HEK293 (cell line): ENCODE measurements around the gene PRICKLE1.

Experiments
- CTCF ChIA-PET: fragments of 350-600 bp; formaldehyde crosslinking; extraction: SDS; loops from one replicate; lab custom pipeline; 2021; ENCODE audit warnings: antibody characterized with exemption; lab: Yijun Ruan, JAX
- POLR2A ChIA-PET: fragments of 300-600 bp; formaldehyde crosslinking; extraction: SDS; loops from one replicate; lab custom pipeline; 2020; ENCODE audit warnings: antibody characterized with exemption, inconsistent platforms; lab: Yijun Ruan, JAX
- H3K27ac ChIP-seq: fragments of 200-500 bp; sonication (Bioruptor generic); 2 replicates; pipeline ENCODE4 v1.5.1; 2014; ENCODE audit warnings: low read depth, low read length, control low read depth, inconsistent platforms; ENCODE audit errors: extremely low read depth
- H3K36me3 ChIP-seq, 2 experiments: fragments of 200-500 bp in 1 of 2; sonication (Bioruptor generic) in 1 of 2; 1 replicate in 1 of 2; 2 replicates in 1 of 2; pipeline ENCODE4 v1.5.1; 2014 to 2017; ENCODE audit warnings: inconsistent platforms in 2 of 2, low read length in 2 of 2; ENCODE audit not compliant: control insufficient read depth in 2 of 2, insufficient read depth in 1 of 2
- H3K4me1 ChIP-seq: fragments of 200-500 bp; sonication (Bioruptor generic); 2 replicates; pipeline ENCODE4 v1.5.1; 2014; ENCODE audit warnings: mild to moderate bottlenecking, low read length, inconsistent platforms; ENCODE audit not compliant: control insufficient read depth, insufficient read depth
- H3K4me3 ChIP-seq: 2 replicates; pipeline ENCODE4 v1.5.1; 2011; ENCODE audit warnings: low read depth, mild to moderate bottlenecking, control low read depth, low read length, moderate library complexity
- H3K9me3 ChIP-seq: fragments of 200-500 bp; sonication (Bioruptor generic); 2 replicates; pipeline ENCODE4 v1.5.1; 2014; ENCODE audit warnings: low read depth, low read length, inconsistent platforms; ENCODE audit not compliant: control insufficient read depth, insufficient read depth
- KLF10 ChIP-seq: fragments of 450-650 bp; IDR thresholded peaks from 2 replicates; pipeline ENCODE4 v1.5.1; 2018; ENCODE audit warnings: missing biosample characterization, mild to moderate bottlenecking, missing genetic modification characterization
- MEIS1 ChIP-seq: sonication (generic); formaldehyde crosslinking; IDR thresholded peaks from 2 replicates; pipeline ENCODE4 v1.8.1; 2022; ENCODE audit warnings: missing genetic modification reagents, mild to moderate bottlenecking, borderline replicate concordance
- OSR2 ChIP-seq: fragments of 450-650 bp; formaldehyde crosslinking; IDR thresholded peaks from 2 replicates; pipeline ENCODE4 v1.5.1; 2016; ENCODE audit warnings: missing biosample characterization, missing genetic modification characterization
- SP7 ChIP-seq: fragments of 450-650 bp; formaldehyde crosslinking; IDR thresholded peaks from 2 replicates; pipeline ENCODE4 v1.5.1; 2016; ENCODE audit warnings: missing biosample characterization, missing genetic modification characterization
- ZBTB21 ChIP-seq: fragments of 450-650 bp; formaldehyde crosslinking; IDR thresholded peaks from 2 replicates; pipeline ENCODE4 v1.5.1; 2017; ENCODE audit warnings: missing biosample characterization, missing genetic modification characterization
- ZBTB7A ChIP-seq: fragments of 450-650 bp; formaldehyde crosslinking; IDR thresholded peaks from 2 replicates; pipeline ENCODE4 v1.5.1; 2016; ENCODE audit warnings: low read depth, missing biosample characterization, missing genetic modification characterization
- ZNF221 ChIP-seq: fragments of 450-650 bp; formaldehyde crosslinking; IDR thresholded peaks from 2 replicates; pipeline ENCODE4 v1.5.1; 2017; ENCODE audit warnings: missing biosample characterization, missing genetic modification characterization, borderline replicate concordance
- ZNF366 ChIP-seq: fragments of 450-650 bp; formaldehyde crosslinking; conservative IDR thresholded peaks from 2 replicates; pipeline ENCODE4 v1.5.1; 2016; ENCODE audit warnings: missing biosample characterization, missing genetic modification characterization
- ZNF501 ChIP-seq: fragments of 450-650 bp; formaldehyde crosslinking; IDR thresholded peaks from 2 replicates; pipeline ENCODE4 v1.5.1; 2016; ENCODE audit warnings: missing biosample characterization, missing genetic modification characterization
- ZNF629 ChIP-seq: fragments of 450-650 bp; formaldehyde crosslinking; IDR thresholded peaks from 2 replicates; pipeline ENCODE4 v1.5.1; 2017; ENCODE audit warnings: missing biosample characterization, missing genetic modification characterization
- ZNF654 ChIP-seq: fragments of 450-650 bp; formaldehyde crosslinking; IDR thresholded peaks from 2 replicates; pipeline ENCODE4 v1.5.1; 2016; ENCODE audit warnings: low read depth, missing biosample characterization, missing genetic modification characterization
- ZNF776 ChIP-seq: fragments of 450-650 bp; formaldehyde crosslinking; IDR thresholded peaks from 2 replicates; pipeline ENCODE4 v1.5.0; 2017; ENCODE audit warnings: missing biosample characterization, missing genetic modification characterization, borderline replicate concordance
- ZNF777 ChIP-seq: fragments of 450-650 bp; formaldehyde crosslinking; IDR thresholded peaks from 2 replicates; pipeline ENCODE4 v1.5.1; 2017; ENCODE audit warnings: missing biosample characterization, missing genetic modification characterization, borderline replicate concordance
- TF ChIP-seq, protein P1 (sequence below): fragments of 450-650 bp; formaldehyde crosslinking; IDR thresholded peaks from 2 replicates; pipeline ENCODE4 v1.5.1; 2017; ENCODE audit warnings: missing biosample characterization, missing genetic modification characterization
- TF ChIP-seq, protein P2 (sequence below): fragments of 450-650 bp; formaldehyde crosslinking; IDR thresholded peaks from 2 replicates; pipeline ENCODE4 v1.5.1; 2016; ENCODE audit warnings: missing biosample characterization, missing genetic modification characterization
- TF ChIP-seq, protein P3 (sequence below): fragments of 450-650 bp; formaldehyde crosslinking; IDR thresholded peaks from 2 replicates; pipeline ENCODE4 v1.5.1; 2016; ENCODE audit warnings: missing biosample characterization, missing genetic modification characterization
- TF ChIP-seq, protein P4 (sequence below): fragments of 450-650 bp; formaldehyde crosslinking; IDR thresholded peaks from 2 replicates; pipeline ENCODE4 v1.5.1; 2017; ENCODE audit warnings: missing biosample characterization, missing genetic modification characterization
- TF ChIP-seq, protein P5 (sequence below): fragments of 450-650 bp; formaldehyde crosslinking; IDR thresholded peaks from 2 replicates; pipeline ENCODE4 v1.5.1; 2016; ENCODE audit warnings: missing biosample characterization, missing genetic modification characterization

Gene PRICKLE1

DNA sequence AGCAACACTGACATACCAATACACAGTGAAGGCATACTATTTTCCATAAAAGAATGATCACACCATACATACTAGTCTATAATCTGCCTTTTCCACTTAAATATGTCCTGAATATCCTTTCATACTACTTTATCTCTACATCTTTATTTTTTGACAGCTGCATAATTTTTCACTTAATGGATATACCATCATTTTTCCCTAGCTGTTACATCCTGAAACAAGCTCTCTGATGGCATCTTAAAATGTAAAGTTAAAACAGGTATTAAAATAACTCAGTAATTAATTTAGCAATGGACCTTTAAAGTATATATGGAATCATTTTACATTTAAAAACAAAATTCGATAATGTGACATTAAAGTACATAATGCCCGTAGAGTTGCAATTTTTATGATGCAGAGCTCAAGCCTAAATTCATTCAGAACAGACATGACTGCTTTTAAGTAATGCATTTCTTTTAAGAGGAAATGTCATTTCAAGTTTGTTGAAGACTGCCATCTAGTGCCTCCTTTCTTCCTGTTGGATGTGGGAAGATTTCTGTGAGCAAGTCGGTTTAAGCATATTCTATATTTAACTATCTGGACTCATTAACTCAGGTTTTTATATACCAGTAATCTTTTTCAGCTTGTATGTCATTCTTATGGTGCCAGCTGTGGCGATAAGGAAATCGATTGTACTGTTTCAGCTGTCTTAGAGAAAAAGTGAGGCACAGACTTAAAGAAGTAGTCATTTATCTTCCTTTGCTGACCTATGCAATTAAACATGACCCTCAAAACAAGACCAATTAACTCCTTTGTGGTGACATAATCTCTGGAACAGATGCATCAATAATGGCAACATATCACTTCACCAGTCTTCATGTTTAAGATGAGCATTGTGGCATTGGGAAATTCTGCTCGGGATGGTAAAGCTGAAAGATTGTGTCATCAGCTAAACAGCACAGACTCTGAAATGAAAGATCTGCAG is 20.3 kb downstream of the PRICKLE1 start (continued):
- TF ChIP-seq, protein P1, sequence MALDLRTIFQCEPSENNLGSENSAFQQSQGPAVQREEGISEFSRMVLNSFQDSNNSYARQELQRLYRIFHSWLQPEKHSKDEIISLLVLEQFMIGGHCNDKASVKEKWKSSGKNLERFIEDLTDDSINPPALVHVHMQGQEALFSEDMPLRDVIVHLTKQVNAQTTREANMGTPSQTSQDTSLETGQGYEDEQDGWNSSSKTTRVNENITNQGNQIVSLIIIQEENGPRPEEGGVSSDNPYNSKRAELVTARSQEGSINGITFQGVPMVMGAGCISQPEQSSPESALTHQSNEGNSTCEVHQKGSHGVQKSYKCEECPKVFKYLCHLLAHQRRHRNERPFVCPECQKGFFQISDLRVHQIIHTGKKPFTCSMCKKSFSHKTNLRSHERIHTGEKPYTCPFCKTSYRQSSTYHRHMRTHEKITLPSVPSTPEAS (tag by site-specific recombination): 0 out of 2 replicates have a peak, but pooled peaks have one; percentile 39
- TF ChIP-seq ZNF221 (tag by site-specific recombination) (no peak), ZNF776 (tag by site-specific recombination) (no peak), OSR2 (peak; percentile 65; the same call in 1 of the 2 replicates), ZBTB7A (peak; percentile 20; the same call in 1 of the 2 replicates), ZNF366 (tag by site-specific recombination) (peak; percentile 90), SP7 (tag by site-specific recombination) (peak; percentile 71), MEIS1 (no peak), ZNF629 (tag by site-specific recombination) (peak; percentile 82), ZNF654 (tag by site-specific recombination) (peak; percentile 89), KLF10 (tag by site-specific recombination) (peak; percentile 48; the same call in 1 of the 2 replicates), ZNF501 (0 out of 2 replicates have a peak, but pooled peaks have one; percentile 57), ZNF777 (tag by site-specific recombination) (no peak)
- TF ChIP-seq, protein P2, sequence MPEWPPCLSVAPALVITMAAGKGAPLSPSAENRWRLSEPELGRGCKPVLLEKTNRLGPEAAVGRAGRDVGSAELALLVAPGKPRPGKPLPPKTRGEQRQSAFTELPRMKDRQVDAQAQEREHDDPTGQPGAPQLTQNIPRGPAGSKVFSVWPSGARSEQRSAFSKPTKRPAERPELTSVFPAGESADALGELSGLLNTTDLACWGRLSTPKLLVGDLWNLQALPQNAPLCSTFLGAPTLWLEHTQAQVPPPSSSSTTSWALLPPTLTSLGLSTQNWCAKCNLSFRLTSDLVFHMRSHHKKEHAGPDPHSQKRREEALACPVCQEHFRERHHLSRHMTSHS: no peak
- TF ChIP-seq, protein P3, sequence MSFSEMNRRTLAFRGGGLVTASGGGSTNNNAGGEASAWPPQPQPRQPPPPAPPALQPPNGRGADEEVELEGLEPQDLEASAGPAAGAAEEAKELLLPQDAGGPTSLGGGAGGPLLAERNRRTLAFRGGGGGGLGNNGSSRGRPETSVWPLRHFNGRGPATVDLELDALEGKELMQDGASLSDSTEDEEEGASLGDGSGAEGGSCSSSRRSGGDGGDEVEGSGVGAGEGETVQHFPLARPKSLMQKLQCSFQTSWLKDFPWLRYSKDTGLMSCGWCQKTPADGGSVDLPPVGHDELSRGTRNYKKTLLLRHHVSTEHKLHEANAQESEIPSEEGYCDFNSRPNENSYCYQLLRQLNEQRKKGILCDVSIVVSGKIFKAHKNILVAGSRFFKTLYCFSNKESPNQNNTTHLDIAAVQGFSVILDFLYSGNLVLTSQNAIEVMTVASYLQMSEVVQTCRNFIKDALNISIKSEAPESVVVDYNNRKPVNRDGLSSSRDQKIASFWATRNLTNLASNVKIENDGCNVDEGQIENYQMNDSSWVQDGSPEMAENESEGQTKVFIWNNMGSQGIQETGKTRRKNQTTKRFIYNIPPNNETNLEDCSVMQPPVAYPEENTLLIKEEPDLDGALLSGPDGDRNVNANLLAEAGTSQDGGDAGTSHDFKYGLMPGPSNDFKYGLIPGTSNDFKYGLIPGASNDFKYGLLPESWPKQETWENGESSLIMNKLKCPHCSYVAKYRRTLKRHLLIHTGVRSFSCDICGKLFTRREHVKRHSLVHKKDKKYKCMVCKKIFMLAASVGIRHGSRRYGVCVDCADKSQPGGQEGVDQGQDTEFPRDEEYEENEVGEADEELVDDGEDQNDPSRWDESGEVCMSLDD (tag by site-specific recombination): no peak
- TF ChIP-seq, protein P4, sequence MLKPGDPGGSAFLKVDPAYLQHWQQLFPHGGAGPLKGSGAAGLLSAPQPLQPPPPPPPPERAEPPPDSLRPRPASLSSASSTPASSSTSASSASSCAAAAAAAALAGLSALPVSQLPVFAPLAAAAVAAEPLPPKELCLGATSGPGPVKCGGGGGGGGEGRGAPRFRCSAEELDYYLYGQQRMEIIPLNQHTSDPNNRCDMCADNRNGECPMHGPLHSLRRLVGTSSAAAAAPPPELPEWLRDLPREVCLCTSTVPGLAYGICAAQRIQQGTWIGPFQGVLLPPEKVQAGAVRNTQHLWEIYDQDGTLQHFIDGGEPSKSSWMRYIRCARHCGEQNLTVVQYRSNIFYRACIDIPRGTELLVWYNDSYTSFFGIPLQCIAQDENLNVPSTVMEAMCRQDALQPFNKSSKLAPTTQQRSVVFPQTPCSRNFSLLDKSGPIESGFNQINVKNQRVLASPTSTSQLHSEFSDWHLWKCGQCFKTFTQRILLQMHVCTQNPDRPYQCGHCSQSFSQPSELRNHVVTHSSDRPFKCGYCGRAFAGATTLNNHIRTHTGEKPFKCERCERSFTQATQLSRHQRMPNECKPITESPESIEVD: peak; percentile 86

DNA sequence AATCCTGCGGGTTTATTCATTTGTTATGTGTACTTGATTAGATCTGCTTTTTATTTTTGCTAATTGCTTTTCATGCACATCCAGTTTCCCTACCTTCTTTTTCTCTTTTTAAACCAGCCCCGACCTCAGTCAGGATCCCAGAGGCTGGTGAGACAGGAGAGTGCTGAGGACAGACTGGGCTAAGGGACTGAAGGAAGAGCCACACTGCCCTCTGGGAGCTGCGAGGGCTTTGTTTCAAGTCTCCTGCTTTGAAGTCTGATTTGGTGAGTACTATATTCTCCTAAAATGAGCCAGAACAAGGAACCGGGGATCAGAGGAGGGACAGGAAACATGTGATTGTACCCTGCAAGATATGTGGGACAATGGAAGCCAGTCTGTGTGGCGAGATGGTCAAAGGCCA is 23.9 kb downstream of the PRICKLE1 start:
- H3K4me1 ChIP-seq: peaks cover 6% of the 10 kb centered on the region; the same call in 1 of the 2 replicates
- H3K36me3 ChIP-seq: no peaks in the 10 kb centered on the region; a peak in 1 of 3 replicates
- no peaks in the 10 kb centered on the region for H3K9me3 ChIP-seq
- H3K4me3 ChIP-seq: no peak overlapping the region
- ChIA-PET CTCF (interaction anchor here (1.5 kb wide), 1 partner anchor 83 kb away, joined by 5 read pairs; no protein-coding TSS in a partner anchor), POLR2A (no interaction called here)
- H3K27ac ChIP-seq: no peak overlapping the region
- TF ChIP-seq, protein P5, sequence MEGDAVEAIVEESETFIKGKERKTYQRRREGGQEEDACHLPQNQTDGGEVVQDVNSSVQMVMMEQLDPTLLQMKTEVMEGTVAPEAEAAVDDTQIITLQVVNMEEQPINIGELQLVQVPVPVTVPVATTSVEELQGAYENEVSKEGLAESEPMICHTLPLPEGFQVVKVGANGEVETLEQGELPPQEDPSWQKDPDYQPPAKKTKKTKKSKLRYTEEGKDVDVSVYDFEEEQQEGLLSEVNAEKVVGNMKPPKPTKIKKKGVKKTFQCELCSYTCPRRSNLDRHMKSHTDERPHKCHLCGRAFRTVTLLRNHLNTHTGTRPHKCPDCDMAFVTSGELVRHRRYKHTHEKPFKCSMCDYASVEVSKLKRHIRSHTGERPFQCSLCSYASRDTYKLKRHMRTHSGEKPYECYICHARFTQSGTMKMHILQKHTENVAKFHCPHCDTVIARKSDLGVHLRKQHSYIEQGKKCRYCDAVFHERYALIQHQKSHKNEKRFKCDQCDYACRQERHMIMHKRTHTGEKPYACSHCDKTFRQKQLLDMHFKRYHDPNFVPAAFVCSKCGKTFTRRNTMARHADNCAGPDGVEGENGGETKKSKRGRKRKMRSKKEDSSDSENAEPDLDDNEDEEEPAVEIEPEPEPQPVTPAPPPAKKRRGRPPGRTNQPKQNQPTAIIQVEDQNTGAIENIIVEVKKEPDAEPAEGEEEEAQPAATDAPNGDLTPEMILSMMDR (tag by site-specific recombination): peak; percentile 23; the same call in 1 of the 2 replicates
- no peak for TF ChIP-seq ZBTB21
